Superior temporal gyrus (tissue), 1 donor: ENCODE results near the gene CTBP1.
A peak's percentile ranks its signal among the peaks of the same experiment; 100 is the strongest.

Source experiments
- DNase-seq: peaks from one replicate; pipeline ENCODE4 v3.0.0-alpha.2; 2016; ENCODE audit errors: extremely low spot score

CTBP1 gene

DNA sequence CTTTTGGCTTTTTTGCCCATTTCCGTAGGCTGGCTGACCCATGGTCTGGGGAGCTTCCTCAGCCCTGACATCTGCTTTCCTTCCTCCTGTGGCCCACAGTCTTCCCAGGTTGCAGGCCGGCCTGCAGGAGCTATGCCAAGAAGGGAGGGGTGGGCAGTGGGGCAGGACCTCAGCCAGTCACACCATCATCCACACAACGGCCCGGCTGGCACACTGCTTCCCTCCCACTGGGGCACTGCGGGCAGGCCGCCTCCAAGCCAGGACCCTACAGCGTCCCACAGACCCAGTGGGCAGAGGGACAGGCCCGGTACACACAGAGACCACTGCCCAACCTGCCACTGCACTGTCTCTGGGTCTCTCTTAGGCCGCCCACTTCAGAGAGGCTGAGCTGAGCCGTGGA, 38.0 kb downstream of the CTBP1 start:
- DNase-seq = no peak

GRCh38 chr4:1210241-1210841, 38.6 kb downstream of the CTBP1 start:
- DNase-seq = no peak

DNA sequence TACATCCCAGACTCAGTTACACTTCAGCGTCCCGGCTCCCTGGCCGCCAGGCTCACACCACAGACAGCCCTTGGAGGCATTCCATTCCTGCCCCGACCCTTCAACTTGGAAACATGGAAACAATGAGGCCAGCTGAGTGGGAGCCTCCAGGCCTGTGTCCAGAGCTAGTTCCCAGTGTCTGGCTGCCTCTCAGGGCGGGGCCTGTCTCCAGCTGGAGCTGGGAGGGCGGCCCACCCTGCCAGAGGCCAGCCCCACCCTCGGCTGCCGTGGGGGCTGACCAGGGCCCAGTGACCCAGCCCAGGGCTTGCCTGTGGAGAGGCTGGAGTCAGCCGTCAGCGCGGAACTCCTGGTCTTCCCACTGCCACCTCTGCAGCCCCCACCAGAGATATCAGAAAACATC, 39.1 kb downstream of the CTBP1 start:
- DNase-seq = no peak

DNA sequence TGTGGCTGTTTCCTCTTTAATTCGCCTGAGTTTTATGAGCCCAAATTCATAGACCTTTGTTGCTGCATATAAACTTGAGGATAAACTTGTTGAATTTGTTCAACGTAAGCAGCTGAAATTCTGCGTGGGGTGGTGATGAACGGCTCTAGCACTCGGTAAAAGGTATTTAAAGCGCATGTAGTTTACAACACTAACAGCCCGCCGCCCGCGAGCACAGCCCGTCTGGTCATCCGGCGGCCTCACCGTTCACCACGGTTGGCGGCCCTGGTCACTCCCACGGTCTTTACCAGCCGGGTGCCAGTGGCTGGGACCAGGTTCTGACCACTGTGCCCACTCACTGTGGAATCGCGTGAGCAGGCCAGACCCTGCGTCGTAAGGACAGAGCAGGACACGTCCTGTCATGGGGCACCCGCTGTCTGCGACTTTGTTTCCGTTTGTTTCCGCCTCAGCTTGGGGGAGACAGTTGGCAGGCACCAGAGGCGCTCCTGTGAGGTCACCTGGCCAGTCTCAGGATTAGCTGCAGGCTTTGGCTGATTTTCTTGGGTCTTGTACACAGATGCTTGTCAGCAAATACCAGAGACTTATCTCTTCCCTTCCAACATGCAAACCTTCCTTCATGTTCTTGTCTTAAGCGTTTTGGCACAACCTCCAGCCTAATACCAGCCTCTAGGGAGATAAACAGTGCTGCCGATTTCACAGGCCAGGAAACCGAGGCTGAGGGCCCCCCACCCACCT, 39.8 kb downstream of the CTBP1 start:
- no peak for DNase-seq

GRCh38 chr4:1208266-1208961, 40.5 kb downstream of the CTBP1 start:
- DNase-seq = no peak

DNA sequence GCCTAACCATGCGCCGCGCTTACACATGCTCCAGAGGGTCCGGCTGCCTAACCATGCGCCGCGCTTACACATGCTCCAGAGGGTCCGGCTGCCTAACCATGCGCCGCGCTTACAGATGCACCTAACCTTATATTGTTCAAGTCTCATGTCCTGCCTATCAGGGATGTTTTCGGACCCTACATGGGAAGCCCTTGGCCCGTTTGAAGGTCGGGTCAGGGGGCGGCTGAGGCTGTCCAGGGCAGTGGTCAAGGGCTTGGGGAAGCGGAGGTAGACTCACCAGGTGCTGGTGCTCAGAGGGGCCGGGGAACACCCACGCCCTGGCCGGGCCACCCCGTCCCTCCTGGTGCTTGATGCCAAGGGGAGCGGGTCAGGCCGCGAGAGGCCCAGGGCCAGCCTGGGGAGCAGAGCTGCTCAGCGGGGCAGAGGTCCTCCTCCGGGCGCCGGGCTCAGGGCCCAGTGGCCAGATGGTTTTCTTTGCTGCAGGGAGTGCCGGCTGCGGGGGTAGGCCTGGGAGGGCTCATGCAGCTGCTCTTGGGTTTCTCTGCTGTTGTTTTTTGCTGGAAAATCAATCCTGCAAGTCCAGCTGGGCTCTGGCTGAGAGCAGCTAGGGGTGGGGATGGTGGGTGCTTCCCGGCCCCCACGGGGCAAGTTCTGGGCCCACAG, 41.2 kb downstream of the CTBP1 start:
- DNase-seq = peak; percentile 72

GRCh38 chr4:1207157-1207470, 41.8 kb downstream of the CTBP1 start:
- no peak for DNase-seq

DNA sequence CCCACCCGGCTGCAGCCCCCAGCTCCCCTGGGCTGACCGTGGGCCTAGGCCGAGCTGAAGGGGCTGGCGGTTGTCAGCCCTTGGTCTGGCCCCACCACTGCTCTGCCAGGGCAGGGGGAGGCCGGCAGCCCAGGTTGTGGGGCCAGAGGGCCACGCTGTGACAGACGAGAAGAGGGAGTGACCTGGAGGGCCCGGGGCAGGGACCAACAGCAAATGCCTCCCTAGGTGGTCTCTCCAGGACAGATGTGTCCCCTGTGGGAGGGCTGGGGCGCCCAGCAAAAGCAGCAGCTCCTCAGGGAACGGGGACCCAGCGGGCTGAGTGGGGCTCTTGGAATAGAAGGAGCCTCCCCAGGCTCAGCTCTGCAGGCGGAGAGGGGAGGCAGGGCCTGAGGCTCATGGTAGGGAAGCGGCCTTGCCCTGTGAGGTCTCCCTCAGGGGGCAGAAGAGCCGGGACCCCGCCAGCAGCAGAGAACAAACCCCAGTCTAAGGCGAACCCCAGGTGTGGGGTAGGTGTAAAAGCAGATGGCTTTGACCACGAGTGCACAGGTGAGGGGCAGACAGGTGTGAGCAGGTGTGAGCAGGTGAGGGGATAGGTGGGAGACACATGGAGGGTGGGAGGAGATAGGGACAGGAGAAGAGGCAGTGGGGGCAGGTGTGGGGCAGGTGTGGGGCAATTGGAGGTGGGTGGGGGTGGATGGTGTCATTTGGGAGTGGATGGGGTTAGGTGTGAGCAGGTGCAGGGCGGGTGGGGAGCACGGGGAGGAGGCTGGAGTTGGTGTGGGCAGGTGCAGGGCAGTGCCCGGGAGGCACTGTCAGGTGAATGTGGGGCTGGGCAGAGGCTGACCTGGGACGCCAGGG, 42.4 kb downstream of the CTBP1 start:
- no peak for DNase-seq

- no peak for DNase-seq
Observed at GRCh38 chr4:1205586-1206298, 43.2 kb downstream of the CTBP1 start.

DNA sequence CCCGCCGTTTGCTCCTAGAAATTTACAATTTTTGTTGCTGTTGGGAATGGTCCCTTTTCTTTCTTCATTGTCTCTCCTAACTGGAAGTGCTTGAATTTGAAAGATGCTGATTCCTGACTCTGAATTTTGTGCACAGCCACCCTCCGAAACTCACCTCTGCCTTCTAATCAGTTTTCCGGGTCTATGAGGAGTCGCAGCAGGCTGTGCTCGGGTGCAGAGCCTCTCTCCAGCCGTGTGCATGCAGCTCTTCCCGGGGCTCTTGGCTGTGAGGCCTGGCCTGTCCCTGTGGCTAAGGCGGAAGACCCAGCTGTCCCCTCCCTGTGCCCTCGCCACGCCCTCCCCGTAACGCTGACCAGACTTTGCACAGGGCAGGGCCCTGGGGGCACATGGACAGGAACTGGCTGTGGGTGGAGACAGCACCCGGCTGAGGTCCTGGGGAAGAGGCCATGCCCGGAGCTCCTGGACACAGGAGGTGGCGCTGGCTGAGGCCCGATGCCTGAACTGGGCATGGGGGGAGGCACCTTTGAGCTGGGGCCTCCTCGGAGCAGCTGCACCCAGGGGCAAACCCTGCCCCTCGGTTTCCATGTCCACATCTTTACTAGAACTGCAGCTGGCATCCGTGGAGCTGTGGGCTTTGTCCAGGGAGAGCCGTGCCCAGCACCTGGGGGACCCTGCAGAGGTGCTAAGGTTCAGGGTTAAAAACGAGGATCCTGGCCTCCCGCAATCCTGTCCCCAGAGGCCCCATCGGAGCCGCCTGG, 43.9 kb downstream of the CTBP1 start:
- no peak for DNase-seq

DNA sequence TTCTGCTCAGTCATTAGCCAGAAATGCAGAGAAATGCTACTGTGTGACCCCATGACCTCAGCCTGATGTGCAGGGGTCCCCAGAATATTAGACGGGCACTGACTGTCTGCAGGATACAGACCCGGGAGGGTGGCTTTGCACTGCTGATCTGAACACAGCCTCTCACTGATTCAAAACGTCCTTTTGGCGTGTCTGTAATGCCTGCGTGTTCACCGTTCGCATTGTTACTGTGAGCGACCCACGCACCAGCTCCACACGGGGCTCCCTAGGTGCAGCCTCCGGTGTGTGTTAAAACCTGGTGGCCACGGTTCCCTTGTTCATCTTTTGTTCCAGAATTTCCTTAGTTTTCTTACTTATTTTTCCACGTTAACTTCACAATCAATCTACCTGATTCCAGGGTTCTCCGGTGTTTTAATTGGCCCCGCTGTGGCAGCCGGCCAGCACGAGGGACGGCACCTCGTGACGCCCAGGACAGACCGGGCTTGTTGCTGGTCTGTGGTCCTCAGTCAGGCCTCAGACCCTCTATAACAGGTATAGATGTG, 44.6 kb downstream of the CTBP1 start:
- DNase-seq = no peak

- DNase-seq = no peak
Observed at GRCh38 chr4:1203026-1203616, 45.8 kb downstream of the CTBP1 start.

GRCh38 chr4:1202526-1203011, 46.4 kb downstream of the CTBP1 start:
- DNase-seq = no peak

GRCh38 chr4:1201851-1202525, 46.9 kb downstream of the CTBP1 start:
- DNase-seq = no peak

DNA sequence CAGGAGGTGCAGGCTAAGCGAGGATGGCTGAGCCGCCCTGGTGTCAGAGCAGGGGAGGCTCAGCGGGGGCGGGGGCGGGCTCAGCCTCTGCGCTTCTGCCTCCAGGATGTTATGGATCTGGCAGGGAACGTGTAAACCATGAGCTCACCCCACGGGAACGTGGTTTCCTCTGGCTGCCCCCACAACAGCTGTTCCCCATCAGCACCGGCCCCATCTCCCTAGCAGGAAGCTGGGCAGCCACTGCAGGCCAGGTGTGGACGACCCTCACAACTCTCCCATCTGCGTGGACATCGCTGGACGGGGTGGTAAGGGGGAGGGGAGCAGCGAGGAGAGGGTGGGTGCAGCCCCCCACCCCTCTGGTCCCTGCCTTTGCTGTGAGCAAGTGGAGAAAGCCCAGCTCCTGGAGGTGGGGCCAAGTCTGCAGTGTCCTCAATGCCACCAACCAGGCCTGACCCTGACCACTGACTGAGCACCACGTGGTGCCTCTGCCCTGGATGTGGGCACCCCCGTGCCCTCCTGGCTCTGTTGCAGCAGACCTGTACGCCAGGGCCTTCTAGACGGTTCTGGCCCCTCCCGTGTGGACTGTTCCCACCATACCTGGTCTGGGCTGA, 48.4 kb downstream of the CTBP1 start:
- no peak for DNase-seq

DNA sequence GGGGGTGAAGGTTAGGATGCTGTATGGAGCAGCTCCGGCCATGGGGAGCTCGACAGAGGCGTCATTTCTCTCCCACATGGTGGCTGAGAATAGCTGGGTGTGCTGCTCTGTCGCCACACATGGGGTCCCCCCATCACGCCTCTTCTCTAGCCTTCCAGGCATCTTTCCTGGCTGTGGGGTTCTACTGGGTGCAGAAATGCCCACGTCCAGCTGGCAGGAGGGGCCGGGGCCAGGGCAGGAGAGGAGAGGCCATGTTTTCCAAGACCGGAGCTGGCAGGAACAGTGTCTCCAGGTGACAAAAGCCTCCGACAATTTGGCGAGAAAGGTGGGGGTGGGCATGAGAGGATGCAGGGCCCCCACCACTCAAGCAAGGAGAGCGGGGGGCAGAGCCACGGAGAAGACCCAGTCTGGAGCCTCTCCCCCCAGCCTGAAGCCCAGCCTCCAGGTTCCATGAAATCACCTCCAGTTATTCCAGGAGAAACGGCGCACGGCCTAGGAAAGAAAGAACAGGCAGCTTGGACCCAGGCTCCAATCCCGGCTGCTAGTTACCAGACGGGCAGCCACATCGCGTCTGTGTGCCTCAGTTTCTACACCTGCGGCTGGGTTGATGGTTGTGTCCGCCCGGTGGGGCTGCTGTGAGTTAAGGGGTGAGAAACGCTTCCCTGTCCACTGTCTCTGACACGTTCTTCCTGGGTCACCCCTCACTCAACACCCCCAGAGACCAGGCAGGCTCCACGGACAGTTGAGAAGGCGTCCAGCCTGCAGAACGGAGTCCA, 49.2 kb downstream of the CTBP1 start:
- DNase-seq = no peak

DNA sequence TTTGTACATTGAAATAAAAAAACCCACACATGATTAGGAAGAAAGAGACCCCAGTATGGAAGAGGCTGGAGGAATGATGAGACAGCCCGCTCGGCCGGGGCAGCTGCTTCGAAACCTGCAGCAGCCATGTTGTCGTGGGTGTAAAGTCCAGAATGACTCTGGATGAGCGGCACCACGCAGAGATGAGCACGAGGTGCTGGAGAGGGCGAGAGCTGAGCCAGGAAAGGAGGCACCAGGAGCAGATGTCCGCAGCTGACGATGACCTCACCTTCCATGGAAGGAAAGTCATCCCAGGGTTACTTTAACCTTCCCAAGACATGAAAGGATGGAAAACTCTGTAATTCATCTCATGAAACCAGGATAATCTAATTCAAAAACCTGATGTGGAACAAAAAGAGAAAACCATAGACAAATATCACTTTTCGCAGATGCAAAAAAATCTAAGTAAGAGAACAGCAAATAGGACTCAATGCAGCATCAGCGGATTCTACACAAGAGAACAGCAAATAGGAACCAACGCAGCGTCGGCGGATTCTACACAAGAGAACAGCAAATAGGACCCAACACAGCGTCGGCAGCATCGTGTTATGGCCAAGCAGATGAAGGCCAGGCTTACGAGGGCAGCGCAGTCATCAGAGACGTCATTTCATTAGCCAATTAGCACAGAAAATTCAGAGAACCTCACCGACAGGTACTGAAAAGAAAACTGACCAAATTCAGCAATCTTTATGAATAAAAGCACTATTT, 50.7 kb downstream of the CTBP1 start:
- no peak for DNase-seq
